ENCODE measurements around the gene GCM1. TPM values are rescaled to one million over a fixed set of nuclear protein-coding genes. Genes with fewer than 3 reads are reported as not detected.

GCM1 gene
- total and polyA plus RNA-seq, 2 donors (not counting 1 experiment from before 2014, with no cell fraction given), result 0.57 to 1.5 TPM

DNA sequence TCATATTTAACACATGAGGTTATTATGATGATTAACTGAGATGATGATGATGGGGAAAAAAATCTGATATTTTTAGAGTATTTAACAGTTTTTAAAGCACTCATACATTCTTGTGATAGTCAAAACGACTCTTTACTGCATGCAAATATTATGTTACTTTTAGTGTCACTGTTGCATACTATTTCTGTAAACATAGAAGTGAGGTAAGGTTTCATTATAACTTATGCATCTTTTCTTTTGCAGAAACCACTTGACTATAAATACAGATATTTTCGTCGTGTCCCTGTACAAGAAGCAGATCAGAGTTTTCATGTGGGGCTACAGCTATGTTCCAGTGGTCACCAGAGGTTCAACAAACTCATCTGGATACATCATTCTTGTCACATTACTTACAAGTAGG, 53.4 kb downstream of the GCM1 start:
- Histone ChIP-seq H3K4me2 (replicated peaks; ENCODE audit: low read depth, low read length, poor library complexity, severe bottlenecking) (no peak overlapping the region), H3K4me3 (ENCODE audit: control extremely low read depth in 1 of 5, extremely low read depth in 1 of 5, insufficient read depth in 1 of 5, low read depth in 2 of 5, low read length in 4 of 5) (no peak overlapping the region), H2AFZ (ENCODE audit: insufficient read depth, low read depth, low read length, poor library complexity, severe bottlenecking) (no peak overlapping the region), H3K9ac (ENCODE audit: low read length) (no peak overlapping the region), H3K4me1 (ENCODE audit: control insufficient read depth in 2 of 2, insufficient read depth in 2 of 2, low read length in 2 of 2) (no peaks in the 10 kb centered on the region), H3K27ac (ENCODE audit: low read length in 2 of 2) (no peak overlapping the region), H3K36me3 (replicated peaks in 1 of 2; ENCODE audit: control extremely low read depth in 1 of 2, control insufficient read depth in 1 of 2, extremely low read depth in 1 of 2, insufficient read depth in 2 of 2, low read length in 1 of 2) (peaks cover 14 to 80% of the 10 kb centered on the region in 2 experiments), H3K79me2 (ENCODE audit: control insufficient read depth, insufficient read depth, low read length) (no peaks in the 10 kb centered on the region), H3K9me3 (ENCODE audit: control extremely low read depth in 1 of 3, control insufficient read depth in 2 of 3, insufficient read depth in 1 of 3, low read length in 2 of 3) (no peaks in the 10 kb centered on the region), H4K20me1 (ENCODE audit: control insufficient read depth, insufficient read depth, low read length, poor library complexity, severe bottlenecking) (no peaks in the 10 kb centered on the region), H3K27me3 (replicated peaks in 1 of 4; ENCODE audit: control extremely low read depth in 1 of 4, control insufficient read depth in 3 of 4, insufficient read depth in 4 of 4, low read length in 3 of 4) (no peaks in the 10 kb centered on the region)
- POLR2A ChIA-PET, result no interaction called here
- H3K9me3 Mint-ChIP-seq (ENCODE audit: insufficient read depth), result no peaks in the 10 kb centered on the region
- H3K27ac Mint-ChIP-seq, result no peak overlapping the region
- CTCF ChIA-PET, result no interaction called here
- no peak for TF ChIP-seq EZH2 (IDR thresholded peaks at IDR 0.05; ENCODE audit: borderline replicate concordance, insufficient read depth, low read depth, low read length, poor library complexity, severe bottlenecking)
- TF ChIP-seq, protein P1, sequence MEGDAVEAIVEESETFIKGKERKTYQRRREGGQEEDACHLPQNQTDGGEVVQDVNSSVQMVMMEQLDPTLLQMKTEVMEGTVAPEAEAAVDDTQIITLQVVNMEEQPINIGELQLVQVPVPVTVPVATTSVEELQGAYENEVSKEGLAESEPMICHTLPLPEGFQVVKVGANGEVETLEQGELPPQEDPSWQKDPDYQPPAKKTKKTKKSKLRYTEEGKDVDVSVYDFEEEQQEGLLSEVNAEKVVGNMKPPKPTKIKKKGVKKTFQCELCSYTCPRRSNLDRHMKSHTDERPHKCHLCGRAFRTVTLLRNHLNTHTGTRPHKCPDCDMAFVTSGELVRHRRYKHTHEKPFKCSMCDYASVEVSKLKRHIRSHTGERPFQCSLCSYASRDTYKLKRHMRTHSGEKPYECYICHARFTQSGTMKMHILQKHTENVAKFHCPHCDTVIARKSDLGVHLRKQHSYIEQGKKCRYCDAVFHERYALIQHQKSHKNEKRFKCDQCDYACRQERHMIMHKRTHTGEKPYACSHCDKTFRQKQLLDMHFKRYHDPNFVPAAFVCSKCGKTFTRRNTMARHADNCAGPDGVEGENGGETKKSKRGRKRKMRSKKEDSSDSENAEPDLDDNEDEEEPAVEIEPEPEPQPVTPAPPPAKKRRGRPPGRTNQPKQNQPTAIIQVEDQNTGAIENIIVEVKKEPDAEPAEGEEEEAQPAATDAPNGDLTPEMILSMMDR (IDR thresholded peaks at IDR 0.05), result no peak
- H3K27me3 Mint-ChIP-seq, result no peaks in the 10 kb centered on the region
- no peak for ATAC-seq (ENCODE audit: low read depth)
- no peak for DNase-seq
- no peaks in the 10 kb centered on the region for H3K4me1 Mint-ChIP-seq
- WGBS (ENCODE audit: insufficient coverage), result no CpG with 5 or more reads among the region's 3 CpGs
- H3K4me3 Mint-ChIP-seq, result no peak overlapping the region
- intact Hi-C loops (cut with micrococcal nuclease), result no loop called here

DNA sequence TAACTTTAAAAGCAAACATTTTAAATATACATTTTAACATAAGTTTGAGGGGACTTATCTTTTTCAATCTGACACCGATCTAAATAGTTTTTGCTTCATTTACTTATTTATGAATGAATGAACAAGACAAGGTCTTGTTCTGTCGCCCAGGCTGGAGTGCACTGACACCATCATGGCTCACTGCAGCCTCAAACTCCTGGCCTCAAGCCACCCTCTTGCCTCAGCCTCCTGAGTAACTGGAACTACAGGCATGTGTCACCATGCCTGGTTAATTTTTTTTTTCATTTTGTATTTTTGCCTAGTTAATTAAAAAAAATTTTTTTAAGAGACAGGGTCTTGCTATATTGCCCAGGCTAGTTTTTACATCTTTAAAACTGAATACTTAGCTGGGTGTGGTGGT, 58.1 kb downstream of the GCM1 start:
- WGBS (ENCODE audit: insufficient coverage), result no CpG with 5 or more reads among the region's 2 CpGs
- H3K4me2 ChIP-seq (replicated peaks; ENCODE audit: low read depth, low read length, poor library complexity, severe bottlenecking), result no peak overlapping the region
- ChIA-PET CTCF (no interaction called here), POLR2A (no interaction called here)
- H3K27me3 ChIP-seq (replicated peaks in 1 of 4; ENCODE audit: control extremely low read depth in 1 of 4, control insufficient read depth in 3 of 4, insufficient read depth in 4 of 4, low read length in 3 of 4), result no peaks in the 10 kb centered on the region
- no peaks in the 10 kb centered on the region for H3K79me2 ChIP-seq (ENCODE audit: control insufficient read depth, insufficient read depth, low read length)
- Mint-ChIP-seq H3K9me3 (ENCODE audit: insufficient read depth) (no peaks in the 10 kb centered on the region), H3K27me3 (no peaks in the 10 kb centered on the region), H3K4me1 (no peaks in the 10 kb centered on the region), H3K4me3 (no peak overlapping the region), H3K27ac (no peak overlapping the region)
- intact Hi-C loops (cut with micrococcal nuclease), result no loop called here
- ATAC-seq (ENCODE audit: low read depth), result no peak
- no peak overlapping the region for H3K4me3 ChIP-seq (ENCODE audit: control extremely low read depth in 1 of 5, extremely low read depth in 1 of 5, insufficient read depth in 1 of 5, low read depth in 2 of 5, low read length in 4 of 5)
- no peaks in the 10 kb centered on the region for H3K9me3 ChIP-seq (ENCODE audit: control extremely low read depth in 1 of 3, control insufficient read depth in 2 of 3, insufficient read depth in 1 of 3, low read length in 2 of 3)
- peaks cover 20 to 72% of the 10 kb centered on the region in 2 experiments for H3K36me3 ChIP-seq (replicated peaks in 1 of 2; ENCODE audit: control extremely low read depth in 1 of 2, control insufficient read depth in 1 of 2, extremely low read depth in 1 of 2, insufficient read depth in 2 of 2, low read length in 1 of 2)
- H2AFZ ChIP-seq (ENCODE audit: insufficient read depth, low read depth, low read length, poor library complexity, severe bottlenecking), result no peak overlapping the region
- no peak for DNase-seq
- no peaks in the 10 kb centered on the region for H3K4me1 ChIP-seq (ENCODE audit: control insufficient read depth in 2 of 2, insufficient read depth in 2 of 2, low read length in 2 of 2)
- TF ChIP-seq EZH2 (IDR thresholded peaks at IDR 0.05; ENCODE audit: borderline replicate concordance, insufficient read depth, low read depth, low read length, poor library complexity, severe bottlenecking), result no peak
- TF ChIP-seq, protein P1 (IDR thresholded peaks at IDR 0.05), result no peak
- H3K9ac ChIP-seq (ENCODE audit: low read length), result no peak overlapping the region
- H3K27ac ChIP-seq (ENCODE audit: low read length in 2 of 2), result no peak overlapping the region
- H4K20me1 ChIP-seq (ENCODE audit: control insufficient read depth, insufficient read depth, low read length, poor library complexity, severe bottlenecking), result no peaks in the 10 kb centered on the region
